Neural progenitor cell (in vitro differentiated cells): ENCODE measurements around the gene MAMDC4.

Experiments
- CTCF ChIP-seq: fragments of 200-600 bp; sonication (generic); IDR thresholded peaks from 2 replicates; pipeline ENCODE4 v1.5.1; 2017; ENCODE audit warnings: antibody characterized with exemption, mild to moderate bottlenecking
- EZH2phosphoT487 ChIP-seq: fragments of 200-600 bp; sonication (generic); IDR thresholded peaks from 2 replicates; pipeline ENCODE4 v1.6.1; 2017; ENCODE audit warnings: antibody characterized with exemption

- no peak for TF ChIP-seq CTCF
- TF ChIP-seq EZH2phosphoT487 = no peak
Observed at GRCh38 chr9:136890661-136891060, 38.5 kb downstream of the MAMDC4 start.
